HEK293 (cell line): ENCODE measurements around the gene MYLK4.

Experiments
- BCL11B ChIP-seq: fragments of 450-650 bp; formaldehyde crosslinking; IDR thresholded peaks from 2 replicates; pipeline ENCODE4 v1.5.1; 2016; ENCODE audit warnings: low read depth, missing biosample characterization, missing genetic modification characterization
- CTCF ChIP-seq: fragments of 450-650 bp; formaldehyde crosslinking; IDR thresholded peaks from 2 replicates; pipeline ENCODE4 v1.5.1; 2016; ENCODE audit warnings: missing biosample characterization, missing genetic modification characterization
- PATZ1 ChIP-seq: fragments of 450-650 bp; formaldehyde crosslinking; IDR thresholded peaks from 2 replicates; pipeline ENCODE4 v1.5.1; 2016; ENCODE audit warnings: missing biosample characterization, missing genetic modification characterization
- YY1 ChIP-seq: fragments of 450-650 bp; formaldehyde crosslinking; IDR thresholded peaks from 2 replicates; pipeline ENCODE4 v1.5.1; 2018; ENCODE audit warnings: missing biosample characterization, missing genetic modification characterization
- ZBTB10 ChIP-seq: fragments of 450-650 bp; formaldehyde crosslinking; IDR thresholded peaks from 2 replicates; pipeline ENCODE4 v1.5.1; 2016; ENCODE audit warnings: missing biosample characterization, missing genetic modification characterization
- ZNF274 ChIP-seq, 2 experiments: fragments of 200-500 bp in 1 of 2; fragments of 450-650 bp in 1 of 2; sonication (Bioruptor generic) in 1 of 2; formaldehyde crosslinking in 1 of 2; IDR thresholded peaks; 2 replicates each; pipeline versions ENCODE4 v1.5.1 to v1.6.1; 2014 to 2016; ENCODE audit warnings: borderline replicate concordance in 1 of 2, inconsistent platforms in 1 of 2, low read length in 1 of 2, missing biosample characterization in 1 of 2, missing genetic modification characterization in 1 of 2
- ZNF548 ChIP-seq: fragments of 450-650 bp; formaldehyde crosslinking; IDR thresholded peaks from 2 replicates; pipeline ENCODE4 v1.5.1; 2016; ENCODE audit warnings: missing biosample characterization, missing genetic modification characterization
- ZNF626 ChIP-seq: fragments of 450-650 bp; sonication (Bioruptor Pico); formaldehyde crosslinking; IDR thresholded peaks from 2 replicates; pipeline ENCODE4 v1.5.1; 2018; ENCODE audit warnings: missing biosample characterization, missing genetic modification characterization, inconsistent platforms
- TF ChIP-seq, protein P1 (sequence below): fragments of 450-650 bp; formaldehyde crosslinking; IDR thresholded peaks from 2 replicates; pipeline ENCODE4 v1.5.1; 2017; ENCODE audit warnings: missing biosample characterization, missing genetic modification characterization

GRCh38 chr6:2737885-2738284 lies 12.8 kb downstream of the MYLK4 start:
- TF ChIP-seq YY1: no peak
- no peak for TF ChIP-seq CTCF (tag by site-specific recombination)
- TF ChIP-seq BCL11B (tag by site-specific recombination): no peak
- no peak for TF ChIP-seq ZNF274 (IDR thresholded peaks at IDR 0.05; ENCODE audit: low read length)
- no peak for TF ChIP-seq ZNF274 (tag by site-specific recombination; IDR thresholded peaks at IDR 0.05; ENCODE audit: borderline replicate concordance)
- no peak for TF ChIP-seq PATZ1
- TF ChIP-seq, protein P1, sequence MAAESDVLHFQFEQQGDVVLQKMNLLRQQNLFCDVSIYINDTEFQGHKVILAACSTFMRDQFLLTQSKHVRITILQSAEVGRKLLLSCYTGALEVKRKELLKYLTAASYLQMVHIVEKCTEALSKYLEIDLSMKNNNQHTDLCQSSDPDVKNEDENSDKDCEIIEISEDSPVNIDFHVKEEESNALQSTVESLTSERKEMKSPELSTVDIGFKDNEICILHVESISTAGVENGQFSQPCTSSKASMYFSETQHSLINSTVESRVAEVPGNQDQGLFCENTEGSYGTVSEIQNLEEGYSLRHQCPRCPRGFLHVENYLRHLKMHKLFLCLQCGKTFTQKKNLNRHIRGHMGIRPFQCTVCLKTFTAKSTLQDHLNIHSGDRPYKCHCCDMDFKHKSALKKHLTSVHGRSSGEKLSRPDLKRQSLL (tag by site-specific recombination): no peak
- TF ChIP-seq ZNF548 (tag by site-specific recombination): no peak
- TF ChIP-seq ZBTB10: no peak
- TF ChIP-seq ZNF626: no peak
